Stimulated activated CD8-positive, alpha-beta memory T cell treated with anti-CD3 and anti-CD28 coated beads, Interleukin-7, amount 100 ng/mL, for 48 hours (primary cell): ENCODE measurements around the gene NRP2.

Experiments
- DNase-seq, 2 donors: peaks; one replicate each; pipeline ENCODE4 v3.0.0-alpha.2; 2020; ENCODE audit warnings: low read depth in 1 of 2; ENCODE audit errors: extremely low read depth in 1 of 2

NRP2 gene

GRCh38 chr2:205706769-205707381, 24.6 kb downstream of the NRP2 start:
- DNase-seq, result no peak

- no peak for DNase-seq
Measured at GRCh38 chr2:205708231-205708631, 25.9 kb downstream of the NRP2 start.

- no peak for DNase-seq
Measured at GRCh38 chr2:205709319-205709718, 27.0 kb downstream of the NRP2 start.

GRCh38 chr2:205712508-205712907, 30.2 kb downstream of the NRP2 start:
- DNase-seq, result no peak

- DNase-seq, result no peak
Measured at GRCh38 chr2:205713086-205713485, 30.8 kb downstream of the NRP2 start.

GRCh38 chr2:205714058-205714776, 31.9 kb downstream of the NRP2 start:
- no peak for DNase-seq

- no peak for DNase-seq
Measured at GRCh38 chr2:205714789-205715720, 32.8 kb downstream of the NRP2 start.

GRCh38 chr2:205715831-205716525, 33.7 kb downstream of the NRP2 start:
- DNase-seq, result no peak

GRCh38 chr2:205717175-205717846, 35.0 kb downstream of the NRP2 start:
- DNase-seq, result no peak

- DNase-seq, result no peak
Measured at GRCh38 chr2:205717999-205718398, 35.7 kb downstream of the NRP2 start.

GRCh38 chr2:205719847-205720246, 37.5 kb downstream of the NRP2 start:
- DNase-seq, result no peak

- DNase-seq, result no peak
Measured at GRCh38 chr2:205720451-205720902, 38.2 kb downstream of the NRP2 start.

GRCh38 chr2:205721057-205721449, 38.8 kb downstream of the NRP2 start:
- DNase-seq, result no peak

GRCh38 chr2:205722283-205722918, 40.1 kb downstream of the NRP2 start:
- no peak for DNase-seq

- DNase-seq, result no peak
Measured at GRCh38 chr2:205723179-205723578, 40.9 kb downstream of the NRP2 start.

GRCh38 chr2:205725059-205725458, 42.8 kb downstream of the NRP2 start:
- DNase-seq, result no peak

- DNase-seq, result no peak
Measured at GRCh38 chr2:205726506-205726905, 44.2 kb downstream of the NRP2 start.

GRCh38 chr2:205727174-205727573, 44.9 kb downstream of the NRP2 start:
- DNase-seq, result no peak

- no peak for DNase-seq
Measured at GRCh38 chr2:205728366-205728765, 46.1 kb downstream of the NRP2 start.

GRCh38 chr2:205730191-205730590, 47.9 kb downstream of the NRP2 start:
- no peak for DNase-seq
